Kidney (tissue), 14 donors: ENCODE results near the gene S100A5. TPM values are rescaled to one million over a fixed set of nuclear protein-coding genes. Genes with fewer than 3 reads are reported as not detected.

Source experiments
- DNase-seq, 5 donors: peaks; one replicate each; pipeline ENCODE4 v3.0.0-alpha.2; 2013 to 2020
- FAIRE-seq: peaks from 2 replicates; lab custom pipeline; 2012; peaks lifted over from hg19 to GRCh38; lab: Jason Lieb, UNC
- H3K27ac ChIP-seq, 2 donors: one replicate each; pipeline ENCODE4 v1.7.0; 2013; ENCODE audit warnings: low read depth in 2 of 2, low read length in 2 of 2, inconsistent platforms in 1 of 2
- H3K27me3 ChIP-seq: one replicate; pipeline ENCODE4 v1.7.1; 2013; ENCODE audit warnings: low read length, inconsistent platforms; ENCODE audit not compliant: control insufficient read depth, insufficient read depth
- H3K36me3 ChIP-seq, 3 donors: one replicate each; pipeline versions ENCODE4 v1.7.0 to v1.7.1; 2013; ENCODE audit warnings: low read length in 3 of 3, control low read depth in 1 of 3, inconsistent platforms in 1 of 3; ENCODE audit not compliant: insufficient read depth in 3 of 3, control insufficient read depth in 2 of 3
- H3K4me1 ChIP-seq, 3 donors: one replicate each; pipeline versions ENCODE4 v1.7.0 to v1.7.1; 2013; ENCODE audit warnings: low read length in 3 of 3, inconsistent platforms in 1 of 3, low read depth in 1 of 3; ENCODE audit not compliant: control insufficient read depth in 2 of 3, insufficient read depth in 2 of 3
- H3K4me3 ChIP-seq, 3 donors: one replicate each; pipeline versions ENCODE4 v1.7.0 to v1.8.1; 2013; ENCODE audit warnings: low read length in 3 of 3, control low read depth in 1 of 3, inconsistent platforms in 1 of 3
- H3K9ac ChIP-seq, 3 donors: one replicate each; pipeline versions ENCODE4 v1.7.0 to v1.7.1; 2013; ENCODE audit warnings: low read length in 3 of 3, control low read depth in 1 of 3, inconsistent platforms in 1 of 3
- H3K9me3 ChIP-seq, 3 donors: one replicate each; pipeline versions ENCODE4 v1.7.0 to v1.7.1; 2013; ENCODE audit warnings: low read length in 3 of 3, control low read depth in 1 of 3, inconsistent platforms in 1 of 3; ENCODE audit not compliant: control insufficient read depth in 2 of 3, insufficient read depth in 1 of 3
- CTCF ChIP-seq: IDR thresholded peaks from 3 replicates; pipeline ENCODE4 v1.5.1; 2012; ENCODE audit warnings: mild to moderate bottlenecking, moderate library complexity, borderline replicate concordance; ENCODE audit not compliant: insufficient read depth; ENCODE audit errors: extremely low read depth
- intact Hi-C: fragments of 100-400 bp; cut with DNase I; formaldehyde crosslinking; loops from one replicate; pipeline ENCODE4 v1.11.1; 2022
- polyA plus RNA-seq: library from polyadenylated mRNA; stranded (reverse); fragments of 350-450 nt; fragmentation: Illumina TruSeq; extraction: RNeasy Lipid Tissue Mini Kit (QIAGEN cat#74804); gene quantifications from one replicate; pipeline ENCODE4 v1.2.3, GENCODE V29; 2014; ENCODE audit warnings: low read depth, low replicate concordance; ENCODE audit not compliant: insufficient read depth
- total RNA-seq: library from RNA; stranded (reverse); fragmentation: NEBNext Ultra II Directional; extraction: Animal tissue kit (Norgen Biotek cat#: 25700); gene quantifications from one replicate; pipeline ENCODE4 v1.2.1, GENCODE V29; 2021
- donor health status: control.
- donor health status: control.
- donor health status: control.
- donor health status: control.
- donor health status: control.
- donor health status: DM: yes; HTN: yes; CAD: no.
- donor health status: Normal renal cell carcinoma (clear cell type).

The S100A5 gene
- total and polyA plus RNA-seq, 2 donors from 2014 or later: 0.91 to 1.9 TPM

GRCh38 chr1:153549741-153550397 is 9.1 kb upstream of the S100A5 start:
- H3K27ac ChIP-seq: peak overlapping the region in 1 of 2 donors; percentile 43
- H3K27me3 ChIP-seq: no peaks in the 10 kb centered on the region
- no peaks in the 10 kb centered on the region for H3K9me3 ChIP-seq
- intact Hi-C loops: no loop called here
- H3K36me3 ChIP-seq: no peaks in the 10 kb centered on the region
- H3K4me3 ChIP-seq: no peak overlapping the region
- FAIRE-seq (no peak), DNase-seq (peak in 2 of 5 donors; percentile 38 to 67)
- no peak for TF ChIP-seq CTCF
- H3K9ac ChIP-seq: no peak overlapping the region
- H3K4me1 ChIP-seq: peaks cover 3 to 48% (median 14%) of the 10 kb centered on the region in 3 donors

- intact Hi-C loops: no loop called here
- TF ChIP-seq CTCF: no peak
- Histone ChIP-seq H3K27ac (peak within 1 kb of the TSS in 1 of 2 donors; percentile 43), H3K36me3 (no peaks in the 10 kb centered on the region), H3K9me3 (no peaks in the 10 kb centered on the region), H3K4me3 (no peak within 1 kb of the TSS), H3K9ac (no peak within 1 kb of the TSS), H3K4me1 (peaks cover 5 to 49% (median 11%) of the 10 kb centered on the region in 3 donors), H3K27me3 (no peaks in the 10 kb centered on the region)
- no peak for FAIRE-seq
- DNase-seq: peak in 2 of 5 donors; percentile 48 to 92
Observed at GRCh38 chr1:153548722-153549688, 8.3 kb upstream of the S100A5 start, which contains the start of gene S100A3. S100A3 (minus strand) TSS chr1:153549258; CDS start chr1:153548485, 773 bp downstream.

GRCh38 chr1:153547560-153548551 is 7.1 kb upstream of the S100A5 start:
- FAIRE-seq (no peak), DNase-seq (peak in 2 of 5 donors; percentile 46 to 63)
- H3K9ac ChIP-seq: no peak overlapping the region
- no peak overlapping the region for H3K4me3 ChIP-seq
- intact Hi-C loops: no loop called here
- H3K36me3 ChIP-seq: no peaks in the 10 kb centered on the region
- no peaks in the 10 kb centered on the region for H3K27me3 ChIP-seq
- H3K27ac ChIP-seq: no peak overlapping the region
- no peaks in the 10 kb centered on the region for H3K9me3 ChIP-seq
- peaks cover 5 to 46% (median 10%) of the 10 kb centered on the region in 3 donors for H3K4me1 ChIP-seq
- TF ChIP-seq CTCF: no peak
